ENCODE results near the gene SLC2A11. TPM values are rescaled to one million over a fixed set of nuclear protein-coding genes. Genes with fewer than 3 reads are reported as not detected.
"Not testable (repeated sequence)": the region's sequence is repeated elsewhere in the genome, so short reads cannot be mapped to it uniquely, and the experiment has no call there.

SLC2A11 gene
- total and polyA plus RNA-seq, 8 donors = 3.2 to 10.3 (median 6.7) TPM

DNA sequence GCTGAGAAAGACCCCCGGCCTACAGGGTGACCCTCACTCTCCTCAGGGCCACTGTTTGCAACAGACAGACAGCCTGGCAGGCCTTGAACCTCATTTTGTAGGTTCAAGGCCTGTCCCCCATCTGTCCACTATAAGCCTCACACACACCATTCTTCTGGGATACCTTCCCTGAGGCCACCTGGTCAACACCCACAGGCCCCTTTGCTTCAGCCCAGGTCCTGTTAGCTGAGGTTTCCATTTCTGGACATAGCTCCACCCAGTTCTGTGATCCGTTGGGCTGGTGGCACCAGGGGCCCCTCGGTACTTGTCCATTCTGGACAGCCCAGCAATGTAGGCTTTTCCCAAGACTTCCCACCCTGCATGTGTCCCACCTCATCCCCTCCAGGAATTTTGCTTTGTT lies 39.6 kb downstream of the SLC2A11 start:
- H3K36me3 ChIP-seq = peaks cover 19 to 24% (median 22%) of the 10 kb centered on the region in 4 donors
- no peak overlapping the region for H3K27ac ChIP-seq
- TF ChIP-seq EP300 (IDR thresholded peaks at IDR 0.05) (no peak), POLR2A (IDR thresholded peaks at IDR 0.05) (no peak), POLR2AphosphoS5 (IDR thresholded peaks at IDR 0.05) (no peak)
- TF ChIP-seq, protein P1, sequence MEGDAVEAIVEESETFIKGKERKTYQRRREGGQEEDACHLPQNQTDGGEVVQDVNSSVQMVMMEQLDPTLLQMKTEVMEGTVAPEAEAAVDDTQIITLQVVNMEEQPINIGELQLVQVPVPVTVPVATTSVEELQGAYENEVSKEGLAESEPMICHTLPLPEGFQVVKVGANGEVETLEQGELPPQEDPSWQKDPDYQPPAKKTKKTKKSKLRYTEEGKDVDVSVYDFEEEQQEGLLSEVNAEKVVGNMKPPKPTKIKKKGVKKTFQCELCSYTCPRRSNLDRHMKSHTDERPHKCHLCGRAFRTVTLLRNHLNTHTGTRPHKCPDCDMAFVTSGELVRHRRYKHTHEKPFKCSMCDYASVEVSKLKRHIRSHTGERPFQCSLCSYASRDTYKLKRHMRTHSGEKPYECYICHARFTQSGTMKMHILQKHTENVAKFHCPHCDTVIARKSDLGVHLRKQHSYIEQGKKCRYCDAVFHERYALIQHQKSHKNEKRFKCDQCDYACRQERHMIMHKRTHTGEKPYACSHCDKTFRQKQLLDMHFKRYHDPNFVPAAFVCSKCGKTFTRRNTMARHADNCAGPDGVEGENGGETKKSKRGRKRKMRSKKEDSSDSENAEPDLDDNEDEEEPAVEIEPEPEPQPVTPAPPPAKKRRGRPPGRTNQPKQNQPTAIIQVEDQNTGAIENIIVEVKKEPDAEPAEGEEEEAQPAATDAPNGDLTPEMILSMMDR (IDR thresholded peaks at IDR 0.05) = no peak
- no peak for DNase-seq
- H3K4me1 ChIP-seq = peaks cover 19 to 37% (median 33%) of the 10 kb centered on the region in 4 donors
- H3K4me3 ChIP-seq = no peak overlapping the region
- no peaks in the 10 kb centered on the region for H3K27me3 ChIP-seq
- intact Hi-C loops (cut with DNase I; ENCODE audit: low total_unique reads) = no loop called here
- no peaks in the 10 kb centered on the region for H3K9me3 ChIP-seq
- 83 to 97% (median 87%) methylated on average over 3 of the region's 3 CpGs for WGBS, 5 donors

DNA sequence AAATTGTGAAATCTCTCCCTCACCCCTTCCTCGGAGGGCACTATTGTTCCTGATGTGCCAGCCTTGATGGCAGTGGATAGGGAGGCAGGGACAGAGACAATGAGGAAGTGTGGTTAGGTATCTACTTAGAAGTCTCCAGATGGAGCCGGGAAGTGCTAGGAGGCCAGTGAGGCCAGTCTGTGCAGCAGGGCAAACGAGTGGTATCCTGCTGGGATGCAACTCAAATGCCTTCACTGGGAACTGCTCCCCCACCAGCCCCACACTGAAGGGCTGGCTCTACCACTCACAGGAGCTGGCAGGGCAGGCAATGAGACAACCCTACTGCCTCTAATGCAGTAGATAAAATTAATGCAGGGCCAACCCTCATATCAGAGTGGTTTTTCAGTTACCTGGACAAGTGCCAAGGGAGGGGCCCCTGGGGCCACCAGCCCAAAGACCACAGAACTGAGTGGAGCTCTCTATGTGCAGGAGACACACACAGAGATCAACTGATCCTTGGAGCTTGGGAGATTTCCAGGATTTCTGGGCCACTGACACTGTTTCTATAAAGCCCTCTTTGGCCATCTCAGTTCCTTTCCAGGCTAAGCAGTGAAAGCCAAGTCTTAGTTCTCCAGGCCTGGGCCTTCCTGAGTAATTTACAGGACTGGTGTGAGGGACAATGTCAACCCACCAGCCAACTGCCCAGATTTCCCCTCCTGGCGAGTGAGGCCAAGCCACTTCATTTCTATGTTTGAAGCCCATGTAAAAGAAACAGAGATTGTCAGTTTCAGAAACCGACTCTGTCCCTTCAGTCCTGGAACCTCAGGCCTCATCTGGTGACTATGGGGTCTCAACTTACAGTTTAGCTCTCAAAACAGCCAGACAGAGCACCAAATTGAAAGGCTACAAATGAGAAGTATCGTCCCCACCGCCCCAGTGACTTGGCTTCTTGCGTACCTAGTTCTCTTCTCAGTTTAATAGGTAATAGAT lies 40.6 kb downstream of the SLC2A11 start:
- peaks cover 19 to 24% (median 22%) of the 10 kb centered on the region in 4 donors for H3K36me3 ChIP-seq
- no peak overlapping the region for H3K4me3 ChIP-seq
- no peaks in the 10 kb centered on the region for H3K27me3 ChIP-seq
- H3K27ac ChIP-seq = peak overlapping the region in 1 of 5 donors; percentile 16
- intact Hi-C loops (cut with DNase I; ENCODE audit: low total_unique reads) = no loop called here
- H3K4me1 ChIP-seq = peaks cover 19 to 37% (median 32%) of the 10 kb centered on the region in 4 donors
- no peak for DNase-seq
- H3K9me3 ChIP-seq = no peaks in the 10 kb centered on the region
- WGBS, 5 donors = 52 to 67% (median 54%) methylated on average over 8 of the region's 8 CpGs
- TF ChIP-seq POLR2AphosphoS5 (IDR thresholded peaks at IDR 0.05) (no peak), POLR2A (IDR thresholded peaks at IDR 0.05) (no peak), EP300 (IDR thresholded peaks at IDR 0.05) (no peak)
- TF ChIP-seq, protein P1 (IDR thresholded peaks at IDR 0.05) = no peak

DNA sequence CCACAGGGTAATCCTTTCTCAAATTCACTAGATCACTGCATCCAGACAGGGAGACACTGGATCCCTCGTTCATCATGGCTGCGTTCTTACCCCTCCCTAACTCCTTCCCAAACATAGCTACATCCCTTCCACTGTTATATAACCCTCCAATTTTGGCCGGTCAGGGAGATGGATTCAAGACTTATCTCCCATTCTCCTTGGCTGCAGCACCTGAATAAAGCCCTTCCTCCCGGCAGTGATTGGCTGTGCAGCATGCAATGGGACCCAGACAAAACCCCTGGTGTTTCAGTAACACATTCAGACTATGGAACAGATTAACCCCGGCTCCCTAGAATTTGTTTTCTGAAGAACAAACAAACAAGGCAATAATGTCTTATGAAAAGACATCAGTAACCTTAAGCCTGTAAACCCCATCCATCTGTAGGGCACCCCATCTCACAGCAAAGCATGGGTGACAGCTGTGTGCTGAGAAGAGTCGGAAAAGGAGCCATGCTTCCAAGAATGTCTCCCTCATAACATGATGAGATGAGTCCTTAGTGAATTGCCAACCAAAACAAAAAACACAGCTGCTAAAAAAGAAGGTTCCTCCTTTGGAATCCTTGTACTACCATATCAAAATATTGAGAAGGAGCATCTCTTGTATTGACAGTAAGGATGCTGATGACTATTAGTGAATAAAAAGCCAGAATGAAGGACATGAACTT lies 41.5 kb downstream of the SLC2A11 start:
- H3K27me3 ChIP-seq = no peaks in the 10 kb centered on the region
- peak overlapping the region in 1 of 5 donors; percentile 16 for H3K27ac ChIP-seq
- intact Hi-C loops (cut with DNase I; ENCODE audit: low total_unique reads) = no loop called here
- no peaks in the 10 kb centered on the region for H3K9me3 ChIP-seq
- peaks cover 19 to 24% (median 22%) of the 10 kb centered on the region in 4 donors for H3K36me3 ChIP-seq
- no peak overlapping the region for H3K4me3 ChIP-seq
- no peak for DNase-seq
- WGBS, 5 donors = 76 to 83% (median 78%) methylated on average over 6 of the region's 6 CpGs
- TF ChIP-seq POLR2A (IDR thresholded peaks at IDR 0.05) (no peak), POLR2AphosphoS5 (IDR thresholded peaks at IDR 0.05) (no peak), EP300 (IDR thresholded peaks at IDR 0.05) (no peak)
- TF ChIP-seq, protein P1 (IDR thresholded peaks at IDR 0.05) = no peak
- H3K4me1 ChIP-seq = peaks cover 13 to 33% (median 25%) of the 10 kb centered on the region in 4 donors

DNA sequence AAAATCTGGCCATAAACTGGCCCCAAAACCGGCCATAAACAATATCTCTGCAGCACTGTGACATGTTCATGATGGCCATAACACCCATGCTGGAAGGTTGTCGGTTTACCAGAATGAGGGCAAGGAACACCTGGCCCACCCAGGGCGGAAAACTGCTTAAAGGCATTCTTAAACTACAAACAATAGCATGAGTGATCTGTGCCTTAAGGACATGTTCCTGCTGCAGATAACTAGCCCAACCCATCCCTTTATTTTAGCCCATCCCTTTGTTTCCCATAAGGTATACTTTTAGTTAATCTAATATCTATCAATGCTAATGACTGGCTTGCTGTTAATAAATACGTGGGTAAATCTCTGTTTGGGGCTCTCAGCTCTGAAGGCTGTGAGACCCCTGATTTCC lies 42.6 kb downstream of the SLC2A11 start:
- Histone ChIP-seq H3K36me3 (peaks cover 19 to 24% (median 22%) of the 10 kb centered on the region in 4 donors), H3K4me1 (peaks cover 12 to 26% (median 19%) of the 10 kb centered on the region in 4 donors)
- H3K4me3 ChIP-seq; H3K9me3 ChIP-seq; intact Hi-C loops (cut with DNase I; ENCODE audit: low total_unique reads); DNase-seq; H3K27me3 ChIP-seq; H3K27ac ChIP-seq: not testable (repeated sequence)
- WGBS, 5 donors = 77 to 96% (median 88%) methylated on average over 4 of the region's 4 CpGs

Measured in stomach (tissue), 9 donors.